CD4-positive, alpha-beta T cell (primary cell): ENCODE measurements around the gene RRAGA. TPM values are rescaled to one million over a fixed set of nuclear protein-coding genes. Genes with fewer than 3 reads are reported as not detected.

Experiments
- ATAC-seq: fragments of 200-7000 bp; cut with Tn5 transposase; one replicate; pipeline ENCODE4 v1.10.0; 2022; ENCODE audit warnings: mild to moderate bottlenecking; ENCODE audit not compliant: poor library complexity
- CTCF ChIA-PET: fragments of 350-600 bp; sonication (Branson Sonifier 250); formaldehyde crosslinking; loops from one replicate; lab custom pipeline; 2021; ENCODE audit warnings: antibody characterized with exemption, inconsistent platforms; lab: Charles Lee
- POLR2A ChIA-PET: fragments of 350-600 bp; sonication (Branson Sonifier 250); formaldehyde crosslinking; loops from one replicate; lab custom pipeline; 2021; ENCODE audit warnings: antibody characterized with exemption, inconsistent platforms; lab: Charles Lee
- DNase-seq, 14 experiments: peaks; one replicate each; pipeline ENCODE4 v3.0.0-alpha.2; 2013 to 2020; ENCODE audit warnings: mixed read lengths in 2 of 14
- H3K27ac ChIP-seq, 2 donors: one replicate each; pipeline versions ENCODE4 v1.5.1 to v1.7.0; 2013; ENCODE audit warnings: low read length in 2 of 2, low read depth in 1 of 2, mild to moderate bottlenecking in 1 of 2
- H3K27me3 ChIP-seq, 2 experiments: 1 replicate in 1 of 2; 2 replicates in 1 of 2; pipeline versions ENCODE4 v1.6.1 to v1.7.0; 2013; ENCODE audit warnings: low read length in 2 of 2, control low read depth in 1 of 2, mild to moderate bottlenecking in 1 of 2, moderate library complexity in 1 of 2; ENCODE audit not compliant: insufficient read depth in 2 of 2, control insufficient read depth in 1 of 2
- H3K36me3 ChIP-seq: one replicate; pipeline ENCODE4 v1.6.1; 2013; ENCODE audit warnings: low read length, control low read depth; ENCODE audit not compliant: insufficient read depth
- H3K4me1 ChIP-seq: one replicate; pipeline ENCODE4 v1.6.1; 2013; ENCODE audit warnings: low read length, control low read depth; ENCODE audit not compliant: insufficient read depth
- H3K4me3 ChIP-seq: one replicate; pipeline ENCODE4 v1.5.1; 2013; ENCODE audit warnings: mild to moderate bottlenecking, low read length, moderate library complexity
- H3K9me3 ChIP-seq, 2 experiments: 1 replicate in 1 of 2; 2 replicates in 1 of 2; pipeline versions ENCODE4 v1.6.1 to v1.7.0; 2013; ENCODE audit warnings: low read length in 2 of 2, mild to moderate bottlenecking in 2 of 2, control low read depth in 1 of 2, moderate library complexity in 1 of 2; ENCODE audit not compliant: control insufficient read depth in 1 of 2, insufficient read depth in 1 of 2
- H3K27ac Mint-ChIP-seq: one replicate; pipeline ENCODE4 v1.8.0; 2020; ENCODE audit warnings: mixed read lengths
- H3K27me3 Mint-ChIP-seq: one replicate; pipeline ENCODE4 v1.8.0; 2021; ENCODE audit warnings: mixed read lengths
- H3K36me3 Mint-ChIP-seq: one replicate; pipeline ENCODE4 v1.8.0; 2021; ENCODE audit warnings: low read depth, mixed read lengths
- H3K4me1 Mint-ChIP-seq: one replicate; pipeline ENCODE4 v1.8.0; 2021; ENCODE audit warnings: low read depth, mixed read lengths
- H3K4me3 Mint-ChIP-seq: one replicate; pipeline ENCODE4 v1.8.0; 2020; ENCODE audit warnings: mild to moderate bottlenecking, mixed read lengths
- H3K9me3 Mint-ChIP-seq: one replicate; pipeline ENCODE4 v1.8.0; 2020; ENCODE audit warnings: mixed read lengths
- CTCF ChIP-seq: fragments of 200-600 bp; IDR thresholded peaks from one replicate; pipeline ENCODE4 v1.8.0; 2022; ENCODE audit warnings: antibody characterized with exemption, mild to moderate bottlenecking
- intact Hi-C, 2 experiments: fragments of 100-400 bp; cut with DNase I in 1 of 2; cut with micrococcal nuclease in 1 of 2; formaldehyde crosslinking; loops; one replicate each; pipeline versions ENCODE4 v1.15.1 to v1.9.0; 2023 to 2025; cut with DNase I, micrococcal nuclease
- total RNA-seq, 174 experiments: library from RNA in 2 of 174; stranded (reverse) in 2 of 174; gene quantifications; one replicate each; pipeline ENCODE4 v1.2.3 and lab custom pipeline; 2021 to 2026

RRAGA gene
- total RNA-seq, 2 experiments from 2014 or later: 34.4 to 34.7 TPM

GRCh38 chr9:19050637-19051591 is 1.7 kb downstream of the RRAGA start:
- Mint-ChIP-seq H3K4me1 (peaks cover 50% of the 10 kb centered on the region), H3K4me3 (peak overlapping the region; percentile 97)

GRCh38 chr9:19057033-19057432 is 7.8 kb downstream of the RRAGA start:
- Mint-ChIP-seq H3K36me3 (peaks cover 74% of the 10 kb centered on the region), H3K4me1 (peaks cover 11% of the 10 kb centered on the region), H3K27ac (no peak overlapping the region), H3K27me3 (no peaks in the 10 kb centered on the region), H3K9me3 (no peaks in the 10 kb centered on the region), H3K4me3 (no peak overlapping the region)
- no peak for DNase-seq
- no peaks in the 10 kb centered on the region for H3K4me1 ChIP-seq
- POLR2A ChIA-PET: no interaction called here
- intact Hi-C loops: no loop called here
- no peak for TF ChIP-seq CTCF
- H3K27ac ChIP-seq: no peak overlapping the region
- ATAC-seq: no peak
- H3K9me3 ChIP-seq: no peaks in the 10 kb centered on the region
- H3K27me3 ChIP-seq: no peaks in the 10 kb centered on the region
- H3K4me3 ChIP-seq: no peak overlapping the region
- peaks cover 46% of the 10 kb centered on the region for H3K36me3 ChIP-seq
- CTCF ChIA-PET: interaction anchor here (1.1 to 1.2 kb wide), 2 partner anchors 8 to 174 kb away, joined by 3 read pairs; partner anchors contain the start of genes DENND4C and RRAGA

More at GRCh38 chr9:19050637-19051591, 1.7 kb downstream of the RRAGA start:
- peaks cover 27% of the 10 kb centered on the region for H3K4me1 ChIP-seq
- CTCF ChIA-PET: interaction anchor here (1.0 to 1.9 kb wide), 3 partner anchors 123 to 414 kb away, joined by 3 to 18 read pairs (median 4); no protein-coding TSS in a partner anchor
- H3K36me3 Mint-ChIP-seq: peaks cover 43% of the 10 kb centered on the region
- H3K27me3 ChIP-seq: no peaks in the 10 kb centered on the region
- H3K9me3 ChIP-seq: no peaks in the 10 kb centered on the region
- TF ChIP-seq CTCF: no peak
- no peaks in the 10 kb centered on the region for H3K27me3 Mint-ChIP-seq
- no peaks in the 10 kb centered on the region for H3K9me3 Mint-ChIP-seq
- no peak for ATAC-seq
- no peaks in the 10 kb centered on the region for H3K36me3 ChIP-seq
- POLR2A ChIA-PET: interaction anchor here (0.9 to 2.9 kb wide), 8 partner anchors 8 to 329 kb away, joined by 3 to 37 read pairs (median 5); partner anchors contain the start of genes DENND4C and RPS6
- H3K4me3 ChIP-seq: peak overlapping the region; percentile 94
- H3K27ac ChIP-seq: no peak overlapping the region
- DNase-seq: peak in 2 of 14 experiments; percentile 12 to 15
- H3K27ac Mint-ChIP-seq: peak overlapping the region; percentile 99
- intact Hi-C loops: loop anchor here in 1 of 2 experiments (2.0 kb wide), 1 partner anchor 48 kb away; no protein-coding TSS in a partner anchor

GRCh38 chr9:19074229-19074628 is 25.0 kb downstream of the RRAGA start:
- Histone ChIP-seq H3K27me3 (no peaks in the 10 kb centered on the region), H3K27ac (no peak overlapping the region), H3K9me3 (no peaks in the 10 kb centered on the region), H3K36me3 (peaks cover 63% of the 10 kb centered on the region), H3K4me3 (no peak overlapping the region), H3K4me1 (no peaks in the 10 kb centered on the region)
- no peak for DNase-seq
- Mint-ChIP-seq H3K27ac (no peak overlapping the region), H3K4me1 (peaks cover 8% of the 10 kb centered on the region), H3K36me3 (peaks cover 92% of the 10 kb centered on the region), H3K9me3 (no peaks in the 10 kb centered on the region), H3K27me3 (no peaks in the 10 kb centered on the region), H3K4me3 (no peak overlapping the region)
- TF ChIP-seq CTCF: no peak
- CTCF ChIA-PET: no interaction called here
- no peak for ATAC-seq
- intact Hi-C loops: no loop called here
- POLR2A ChIA-PET: interaction anchor here (1.0 kb wide), 1 partner anchor 24 kb away, joined by 4 read pairs; no protein-coding TSS in a partner anchor
